NCI-H226 (cell line): ENCODE data around the gene DYNC2I2.
"Not testable (repeated sequence)": the region's sequence is repeated elsewhere in the genome, so short reads cannot be mapped to it uniquely, and the experiment has no call there.

ENCODE experiments used
- DNase-seq: peaks from one replicate; pipeline ENCODE4 v3.0.0-alpha.2; 2015

DYNC2I2 gene

GRCh38 chr9:128656416-128657343 is at the start of gene DYNC2I2:
Gene DYNC2I2 (minus strand): TSS chr9:128656847. CDS start chr9:128656726, 121 bp downstream.
- peak; percentile 86 for DNase-seq

GRCh38 chr9:128706045-128706444 is 49.4 kb upstream of the DYNC2I2 start:
- no peak for DNase-seq

GRCh38 chr9:128705051-128705965 is 48.7 kb upstream of the DYNC2I2 start:
- DNase-seq, result no peak

GRCh38 chr9:128704356-128704670 is 47.7 kb upstream of the DYNC2I2 start:
- DNase-seq, result no peak

- DNase-seq, result no peak
Observed at GRCh38 chr9:128703616-128704355, 47.1 kb upstream of the DYNC2I2 start.

GRCh38 chr9:128702949-128703615 is 46.4 kb upstream of the DYNC2I2 start:
- peak; percentile 20 for DNase-seq

- DNase-seq, result peak; percentile 76
Observed at GRCh38 chr9:128702445-128702948, 45.9 kb upstream of the DYNC2I2 start, which contains the start of gene PKN3. Gene PKN3 (plus strand): TSS chr9:128702503. CDS start chr9:128702916, 413 bp downstream.

- no peak for DNase-seq
Observed at GRCh38 chr9:128701227-128701854, 44.7 kb upstream of the DYNC2I2 start.

GRCh38 chr9:128699096-128699795 is 42.6 kb upstream of the DYNC2I2 start:
- DNase-seq, result not testable (repeated sequence)

- DNase-seq, result no peak
Observed at GRCh38 chr9:128696923-128697707, 40.5 kb upstream of the DYNC2I2 start.

GRCh38 chr9:128694344-128694743 is 37.7 kb upstream of the DYNC2I2 start:
- DNase-seq, result no peak

GRCh38 chr9:128693738-128694137 is 37.1 kb upstream of the DYNC2I2 start:
- not testable (repeated sequence) for DNase-seq

- DNase-seq, result no peak
Observed at GRCh38 chr9:128690684-128691034, 34.0 kb upstream of the DYNC2I2 start.

GRCh38 chr9:128689820-128690683 is 33.4 kb upstream of the DYNC2I2 start:
- DNase-seq, result peak; percentile 36

GRCh38 chr9:128689293-128689774 is 32.7 kb upstream of the DYNC2I2 start:
- peak; percentile 56 for DNase-seq

- DNase-seq, result peak; percentile 88
Observed at GRCh38 chr9:128688501-128689292, 32.0 kb upstream of the DYNC2I2 start, which contains the start of gene SET. Gene SET (plus strand): TSS chr9:128689222. CDS start chr9:128689583, 361 bp downstream.

GRCh38 chr9:128687453-128687852 is 30.8 kb upstream of the DYNC2I2 start:
- no peak for DNase-seq
